ENCODE data around the gene NSMCE1. TPM values are rescaled to one million over a fixed set of nuclear protein-coding genes. Genes with fewer than 3 reads are reported as not detected.
"Not testable (repeated sequence)": the region's sequence is repeated elsewhere in the genome, so short reads cannot be mapped to it uniquely, and the experiment has no call there.

Gene NSMCE1
- total RNA-seq, 2 experiments from 2014 or later, result 110 to 127 TPM

GRCh38 chr16:27301236-27301861, 32.8 kb upstream of the NSMCE1 start:
- ChIA-PET POLR2A (no interaction called here), CTCF (interaction anchor here (1.2 to 2.1 kb wide), 2 partner anchors 16 to 67 kb away, joined by 3 to 7 read pairs; no protein-coding TSS in a partner anchor)
- DNase-seq (no peak), ATAC-seq (no peak)
- Mint-ChIP-seq H3K27ac (no peak overlapping the region), H3K36me3 (ENCODE audit: low read depth) (no peaks in the 10 kb centered on the region), H3K9me3 (ENCODE audit: low read depth) (peaks cover 6% of the 10 kb centered on the region), H3K4me1 (peaks cover 3% of the 10 kb centered on the region), H3K4me3 (no peak overlapping the region), H3K27me3 (no peaks in the 10 kb centered on the region)
- intact Hi-C loops (cut with DNase I, micrococcal nuclease), result no loop called here

- Mint-ChIP-seq H3K36me3 (ENCODE audit: low read depth) (no peaks in the 10 kb centered on the region), H3K27me3 (no peaks in the 10 kb centered on the region), H3K27ac (no peak overlapping the region), H3K4me1 (peaks cover 10% of the 10 kb centered on the region), H3K4me3 (no peak overlapping the region), H3K9me3 (ENCODE audit: low read depth) (no peaks in the 10 kb centered on the region)
- intact Hi-C loops (cut with DNase I, micrococcal nuclease), result no loop called here
- CTCF ChIA-PET, result interaction anchor here (0.7 to 1.5 kb wide), 3 partner anchors 14 to 70 kb away, joined by 3 to 7 read pairs (median 4); no protein-coding TSS in a partner anchor
- DNase-seq (no peak), ATAC-seq (no peak)
- POLR2A ChIA-PET, result no interaction called here
These were observed 29.6 kb upstream of the NSMCE1 start for GRCh38 chr16:27298132-27298531.

- Mint-ChIP-seq H3K4me1 (peaks cover 39% of the 10 kb centered on the region), H3K27ac (no peak overlapping the region), H3K9me3 (ENCODE audit: low read depth) (no peaks in the 10 kb centered on the region), H3K4me3 (no peak overlapping the region), H3K27me3 (peaks cover 3% of the 10 kb centered on the region), H3K36me3 (ENCODE audit: low read depth) (no peaks in the 10 kb centered on the region)
- DNase-seq (no peak), ATAC-seq (no peak)
- POLR2A ChIA-PET, result interaction anchor here (0.7 to 1.4 kb wide), 2 partner anchors 19 to 45 kb away, joined by 3 read pairs; no protein-coding TSS in a partner anchor
- CTCF ChIA-PET, result interaction anchor here (2.3 kb wide), 1 partner anchor 24 kb away, joined by 6 read pairs; no protein-coding TSS in a partner anchor
- intact Hi-C loops (cut with DNase I, micrococcal nuclease), result no loop called here
These were observed 24.8 kb upstream of the NSMCE1 start for GRCh38 chr16:27293343-27293742.

DNA sequence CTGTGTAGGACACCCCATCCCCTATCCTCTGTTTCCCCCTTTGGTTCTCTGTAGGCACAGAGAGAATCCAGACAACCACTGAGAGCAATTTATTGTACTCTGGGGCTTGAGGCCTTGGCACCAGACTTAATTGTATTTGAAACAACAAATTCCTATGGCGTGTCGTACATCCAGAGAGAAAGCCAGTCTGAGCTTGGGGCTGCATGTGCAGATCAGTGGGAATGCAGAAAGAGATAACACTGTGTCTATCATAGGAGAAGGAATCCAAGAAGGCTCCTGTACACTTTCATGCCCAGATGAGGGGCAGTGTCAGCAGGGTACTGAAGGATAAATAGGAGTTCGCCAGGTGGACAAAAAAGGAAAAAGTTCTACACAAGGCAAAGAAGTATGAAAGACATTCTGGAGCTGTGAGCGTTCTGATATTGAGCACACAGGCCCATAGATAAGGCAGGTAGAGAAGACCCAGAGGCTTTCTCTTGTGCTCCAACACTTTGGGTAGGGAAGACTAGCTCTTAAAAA, 23.2 kb upstream of the NSMCE1 start:
- no peak overlapping the region for H3K27ac Mint-ChIP-seq
- no peak overlapping the region for H3K4me3 Mint-ChIP-seq
- H3K9me3 Mint-ChIP-seq (ENCODE audit: low read depth), result peaks cover 6% of the 10 kb centered on the region
- peaks cover 44% of the 10 kb centered on the region for H3K4me1 Mint-ChIP-seq
- DNase-seq (no peak), ATAC-seq (no peak)
- POLR2A ChIA-PET, result no interaction called here
- CTCF ChIA-PET, result interaction anchor here (0.6 to 2.3 kb wide), 5 partner anchors 17 to 1280 kb away, joined by 3 to 6 read pairs (median 4); no protein-coding TSS in a partner anchor
- H3K36me3 Mint-ChIP-seq (ENCODE audit: low read depth), result peaks cover 7% of the 10 kb centered on the region
- peaks cover 3% of the 10 kb centered on the region for H3K27me3 Mint-ChIP-seq
- intact Hi-C loops (cut with DNase I, micrococcal nuclease), result no loop called here

DNA sequence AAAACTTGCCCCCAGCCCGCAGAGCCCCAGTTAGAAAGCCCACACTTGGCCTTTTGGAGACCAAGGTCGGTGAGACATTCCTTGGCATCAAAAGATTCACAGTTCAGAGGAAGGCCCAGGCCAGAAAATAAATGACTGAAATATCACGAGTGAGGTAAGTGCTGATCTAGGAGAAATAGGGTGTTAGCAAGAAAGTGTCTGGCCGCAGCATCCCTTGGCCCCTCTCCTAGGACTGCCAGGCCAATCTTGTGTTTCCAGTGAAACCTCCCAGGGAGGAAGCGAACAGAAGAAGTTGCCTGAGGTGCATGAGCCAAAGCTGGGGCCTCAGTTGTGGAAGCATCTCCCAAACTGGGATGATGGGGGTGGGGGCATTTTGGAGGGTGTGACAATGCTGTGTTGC, 22.5 kb upstream of the NSMCE1 start:
- ATAC-seq (no peak), DNase-seq (no peak)
- H3K27ac Mint-ChIP-seq, result no peak overlapping the region
- POLR2A ChIA-PET, result interaction anchor here (0.5 to 1.0 kb wide), 2 partner anchors 24 to 37 kb away, joined by 3 to 5 read pairs; no protein-coding TSS in a partner anchor
- peaks cover 3% of the 10 kb centered on the region for H3K27me3 Mint-ChIP-seq
- intact Hi-C loops (cut with DNase I, micrococcal nuclease), result no loop called here
- H3K4me3 Mint-ChIP-seq, result no peak overlapping the region
- peaks cover 7% of the 10 kb centered on the region for H3K36me3 Mint-ChIP-seq (ENCODE audit: low read depth)
- H3K4me1 Mint-ChIP-seq, result peaks cover 46% of the 10 kb centered on the region
- CTCF ChIA-PET, result interaction anchor here (0.8 to 1.0 kb wide), 2 partner anchors 10 to 13 kb away, joined by 3 read pairs; no protein-coding TSS in a partner anchor
- peaks cover 6% of the 10 kb centered on the region for H3K9me3 Mint-ChIP-seq (ENCODE audit: low read depth)

DNA sequence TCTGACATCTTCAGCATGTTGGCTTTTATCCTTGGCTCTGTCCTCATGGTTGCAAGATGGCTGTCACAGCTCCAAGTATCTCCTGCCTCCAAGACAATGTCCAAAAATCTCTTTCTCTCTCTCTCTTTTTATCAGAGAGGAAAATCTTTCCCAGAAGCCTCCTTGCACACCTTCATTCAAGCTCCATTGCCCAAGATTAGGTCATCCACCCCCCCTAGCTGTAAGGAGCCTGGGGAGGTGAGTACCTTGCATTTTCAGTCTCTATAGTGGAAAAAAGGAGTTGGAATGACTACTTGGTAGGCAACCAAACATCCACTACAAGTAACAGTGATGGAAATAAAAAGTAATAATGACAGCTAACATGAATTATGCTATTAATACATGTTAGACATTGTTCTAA, 22.0 kb upstream of the NSMCE1 start:
- Mint-ChIP-seq H3K4me1 (peaks cover 47% of the 10 kb centered on the region), H3K9me3 (ENCODE audit: low read depth) (peaks cover 6% of the 10 kb centered on the region), H3K4me3 (no peak overlapping the region), H3K27me3 (peaks cover 3% of the 10 kb centered on the region), H3K27ac (peak overlapping the region; percentile 76), H3K36me3 (ENCODE audit: low read depth) (peaks cover 7% of the 10 kb centered on the region)
- ChIA-PET POLR2A (interaction anchor here (0.5 to 1.5 kb wide), 3 partner anchors 24 to 36 kb away, joined by 3 to 5 read pairs (median 4); no protein-coding TSS in a partner anchor), CTCF (interaction anchor here (0.7 to 1.0 kb wide), 4 partner anchors 9 to 56 kb away, joined by 3 to 4 read pairs (median 3); no protein-coding TSS in a partner anchor)
- peak; percentile 55 for ATAC-seq
- intact Hi-C loops (cut with DNase I, micrococcal nuclease), result no loop called here
- no peak for DNase-seq

DNA sequence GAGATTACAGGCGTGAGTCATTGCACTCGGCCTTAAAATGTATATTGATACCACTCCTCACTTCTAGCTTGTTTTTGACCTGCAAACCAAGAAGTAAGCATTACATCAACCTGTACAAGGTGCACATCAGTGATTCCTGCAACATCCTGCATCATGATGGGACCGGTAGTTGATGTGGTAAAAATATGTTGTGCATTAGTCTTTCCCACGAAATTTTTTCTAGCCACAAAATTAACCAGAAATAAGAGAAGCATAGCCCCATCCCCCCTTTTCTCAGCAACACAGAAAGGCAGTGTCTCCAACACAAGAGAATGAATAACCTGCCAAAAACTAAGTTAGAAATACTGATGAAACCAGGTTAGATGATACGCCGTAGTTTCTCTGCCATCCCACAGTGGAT, 21.1 kb upstream of the NSMCE1 start:
- Mint-ChIP-seq H3K27ac (peak overlapping the region; percentile 76), H3K4me1 (peaks cover 56% of the 10 kb centered on the region), H3K9me3 (ENCODE audit: low read depth) (peaks cover 6% of the 10 kb centered on the region), H3K36me3 (ENCODE audit: low read depth) (peaks cover 9% of the 10 kb centered on the region), H3K4me3 (no peak overlapping the region), H3K27me3 (peaks cover 3% of the 10 kb centered on the region)
- intact Hi-C loops (cut with DNase I, micrococcal nuclease), result no loop called here
- CTCF ChIA-PET, result interaction anchor here (0.6 to 1.0 kb wide), 3 partner anchors 55 to 61 kb away, joined by 3 to 4 read pairs (median 3); no protein-coding TSS in a partner anchor
- POLR2A ChIA-PET, result interaction anchor here (0.5 to 1.5 kb wide), 8 partner anchors 15 to 882 kb away, joined by 3 to 6 read pairs (median 3); partner anchors contain the start of gene NSMCE1
- peak; percentile 30 for ATAC-seq
- DNase-seq, result no peak

DNA sequence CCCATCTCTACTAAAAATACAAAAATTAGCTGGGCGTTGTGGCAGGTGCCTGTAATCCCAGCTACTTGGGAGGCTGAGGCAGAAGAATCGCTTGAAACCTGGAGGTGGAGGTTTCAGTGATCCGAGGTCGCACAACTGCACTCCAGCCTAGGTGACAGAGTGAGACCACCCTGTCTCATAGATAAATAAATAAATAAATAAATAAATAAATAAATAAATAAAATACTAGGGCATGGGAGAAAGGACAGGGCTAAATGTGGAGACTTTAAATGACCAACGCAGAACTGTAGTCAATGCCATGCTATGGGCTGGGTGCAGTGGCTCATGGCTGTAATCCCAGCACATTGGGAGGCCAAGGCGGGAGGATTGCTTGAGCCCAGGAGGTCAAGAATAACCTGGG, 19.7 kb upstream of the NSMCE1 start:
- DNase-seq; ATAC-seq; intact Hi-C loops (cut with DNase I, micrococcal nuclease); H3K27me3 Mint-ChIP-seq; H3K27ac Mint-ChIP-seq; CTCF ChIA-PET; H3K4me3 Mint-ChIP-seq; H3K36me3 Mint-ChIP-seq (ENCODE audit: low read depth); POLR2A ChIA-PET; H3K9me3 Mint-ChIP-seq (ENCODE audit: low read depth): not testable (repeated sequence)
- peaks cover 68% of the 10 kb centered on the region for H3K4me1 Mint-ChIP-seq

- CTCF ChIA-PET, result no interaction called here
- peaks cover 72% of the 10 kb centered on the region for H3K4me1 Mint-ChIP-seq
- peaks cover 6% of the 10 kb centered on the region for H3K9me3 Mint-ChIP-seq (ENCODE audit: low read depth)
- DNase-seq (no peak), ATAC-seq (no peak)
- peaks cover 3% of the 10 kb centered on the region for H3K27me3 Mint-ChIP-seq
- POLR2A ChIA-PET, result interaction anchor here (0.8 to 3.1 kb wide), 2 partner anchors 22 to 30 kb away, joined by 3 to 13 read pairs; no protein-coding TSS in a partner anchor
- intact Hi-C loops (cut with DNase I, micrococcal nuclease), result no loop called here
- peaks cover 9% of the 10 kb centered on the region for H3K36me3 Mint-ChIP-seq (ENCODE audit: low read depth)
- H3K4me3 Mint-ChIP-seq, result no peak overlapping the region
- H3K27ac Mint-ChIP-seq, result peak overlapping the region; percentile 24
These were observed 19.3 kb upstream of the NSMCE1 start for GRCh38 chr16:27287887-27288286.

- Mint-ChIP-seq H3K4me3 (no peak overlapping the region), H3K36me3 (ENCODE audit: low read depth) (peaks cover 9% of the 10 kb centered on the region), H3K4me1 (peaks cover 77% of the 10 kb centered on the region), H3K9me3 (ENCODE audit: low read depth) (peaks cover 6% of the 10 kb centered on the region), H3K27me3 (peaks cover 3% of the 10 kb centered on the region), H3K27ac (peak overlapping the region; percentile 49)
- no peak for DNase-seq
- CTCF ChIA-PET, result no interaction called here
- no peak for ATAC-seq
- intact Hi-C loops (cut with DNase I, micrococcal nuclease), result no loop called here
- POLR2A ChIA-PET, result interaction anchor here (0.8 to 3.1 kb wide), 2 partner anchors 23 to 31 kb away, joined by 3 to 13 read pairs; no protein-coding TSS in a partner anchor
These were observed 18.7 kb upstream of the NSMCE1 start for GRCh38 chr16:27287051-27287811.

GRCh38 chr16:27286451-27286850, 17.9 kb upstream of the NSMCE1 start:
- H3K36me3 Mint-ChIP-seq (ENCODE audit: low read depth), result peaks cover 9% of the 10 kb centered on the region
- intact Hi-C loops (cut with DNase I, micrococcal nuclease), result no loop called here
- DNase-seq, result no peak
- H3K4me3 Mint-ChIP-seq, result no peak overlapping the region
- peaks cover 82% of the 10 kb centered on the region for H3K4me1 Mint-ChIP-seq
- POLR2A ChIA-PET, result interaction anchor here (3.1 kb wide), 1 partner anchor 32 kb away, joined by 13 read pairs; no protein-coding TSS in a partner anchor
- H3K9me3 Mint-ChIP-seq (ENCODE audit: low read depth), result peaks cover 6% of the 10 kb centered on the region
- no peak overlapping the region for H3K27ac Mint-ChIP-seq
- CTCF ChIA-PET, result interaction anchor here (0.8 to 1.5 kb wide), 5 partner anchors 9 to 118 kb away, joined by 3 to 8 read pairs (median 3); no protein-coding TSS in a partner anchor
- no peak for ATAC-seq
- peaks cover 3% of the 10 kb centered on the region for H3K27me3 Mint-ChIP-seq

Data from activated CD4-positive, alpha-beta T cell treated with anti-CD3 and anti-CD28 coated beads for 36 hours (primary cell).